H9 (cell line): ENCODE results near the gene UNC79. TPM values are rescaled to one million over a fixed set of nuclear protein-coding genes. Genes with fewer than 3 reads are reported as not detected.

ENCODE experiments used
- DNase-seq: peaks from one replicate; pipeline ENCODE4 v3.0.0-alpha.2; 2017
- H2AFZ ChIP-seq: one replicate; pipeline ENCODE4 v1.6.1; 2013; ENCODE audit warnings: mild to moderate bottlenecking, low read length, control low read depth, moderate library complexity
- H2AK5ac ChIP-seq: 2 replicates; pipeline ENCODE4 v1.6.1; 2013; ENCODE audit warnings: low read length, control low read depth, mixed read lengths; ENCODE audit not compliant: insufficient read length
- H2BK120ac ChIP-seq: one replicate; pipeline ENCODE4 v1.6.1; 2013; ENCODE audit warnings: low read depth, mild to moderate bottlenecking, low read length, control low read depth, inconsistent platforms; ENCODE audit not compliant: poor library complexity, severe bottlenecking
- H2BK12ac ChIP-seq: 2 replicates; pipeline ENCODE4 v1.6.1; 2013; ENCODE audit warnings: low read length, control low read depth, mixed read lengths, low read depth; ENCODE audit not compliant: insufficient read length
- H2BK15ac ChIP-seq: 2 replicates; pipeline ENCODE4 v1.6.1; 2013; ENCODE audit warnings: low read depth, low read length, control low read depth
- H2BK20ac ChIP-seq: one replicate; pipeline ENCODE4 v1.6.1; 2013; ENCODE audit warnings: low read depth, mild to moderate bottlenecking, low read length, control low read depth, inconsistent platforms; ENCODE audit not compliant: poor library complexity, severe bottlenecking
- H2BK5ac ChIP-seq: 2 replicates; pipeline ENCODE4 v1.6.1; 2013; ENCODE audit warnings: low read length, control low read depth, mixed read lengths; ENCODE audit not compliant: insufficient read length
- H3K14ac ChIP-seq: 2 replicates; pipeline ENCODE4 v1.6.1; 2013; ENCODE audit warnings: low read length, control low read depth; ENCODE audit not compliant: insufficient read depth
- H3K18ac ChIP-seq: 2 replicates; pipeline ENCODE4 v1.6.1; 2013; ENCODE audit warnings: low read depth, mild to moderate bottlenecking, mixed read lengths, low read length, control low read depth; ENCODE audit not compliant: insufficient read length
- H3K23ac ChIP-seq: 2 replicates; pipeline ENCODE4 v1.6.1; 2013; ENCODE audit warnings: low read length, control low read depth, mixed read lengths, low read depth; ENCODE audit not compliant: insufficient read length
- H3K23me2 ChIP-seq: 2 replicates; pipeline ENCODE4 v1.6.1; 2013; ENCODE audit warnings: low read depth, mild to moderate bottlenecking, mixed read lengths, low read length, control low read depth; ENCODE audit not compliant: insufficient read length, poor library complexity, severe bottlenecking
- H3K27ac ChIP-seq: 2 replicates; pipeline ENCODE4 v1.5.1; 2013; ENCODE audit warnings: low read length, control low read depth, mixed read lengths, low read depth; ENCODE audit not compliant: insufficient read length
- H3K27me3 ChIP-seq: 2 replicates; pipeline ENCODE4 v1.6.1; 2013; ENCODE audit warnings: low read length, control low read depth, inconsistent platforms; ENCODE audit not compliant: insufficient read depth
- H3K4ac ChIP-seq: 2 replicates; pipeline ENCODE4 v1.6.1; 2013; ENCODE audit warnings: low read depth, mild to moderate bottlenecking, control low read depth, inconsistent platforms, low read length, moderate library complexity
- H3K4me1 ChIP-seq: 2 replicates; pipeline ENCODE4 v1.6.1; 2013; ENCODE audit warnings: low read length, control low read depth, inconsistent platforms; ENCODE audit not compliant: insufficient read depth
- H3K4me2 ChIP-seq: 2 replicates; pipeline ENCODE4 v1.6.1; 2013; ENCODE audit warnings: low read length, control low read depth, mixed read lengths; ENCODE audit not compliant: insufficient read length, insufficient read depth
- H3K56ac ChIP-seq: 2 replicates; pipeline ENCODE4 v1.6.1; 2013; ENCODE audit warnings: low read depth, mild to moderate bottlenecking, mixed read lengths, low read length, control low read depth; ENCODE audit not compliant: insufficient read length
- H3K79me1 ChIP-seq: 2 replicates; pipeline ENCODE4 v1.6.1; 2013; ENCODE audit warnings: low read depth, mild to moderate bottlenecking, moderate library complexity, low read length, control low read depth, inconsistent platforms; ENCODE audit not compliant: insufficient read depth, poor library complexity, severe bottlenecking
- H3K79me2 ChIP-seq: 2 replicates; pipeline ENCODE4 v1.6.1; 2013; ENCODE audit warnings: low read length, control low read depth, inconsistent platforms; ENCODE audit not compliant: insufficient read depth
- H3K9ac ChIP-seq: 2 replicates; pipeline ENCODE4 v1.6.1; 2013; ENCODE audit warnings: low read length, control low read depth, mixed read lengths; ENCODE audit not compliant: insufficient read length; ENCODE audit errors: extremely low read depth
- H3K9me3 ChIP-seq: one replicate; pipeline ENCODE4 v1.6.1; 2013; ENCODE audit warnings: low read depth, low read length, inconsistent platforms; ENCODE audit not compliant: control insufficient read depth
- H3T11ph ChIP-seq: one replicate; pipeline ENCODE4 v1.6.1; 2013; ENCODE audit warnings: mild to moderate bottlenecking, low read length, control low read depth, inconsistent platforms
- H4K20me1 ChIP-seq: one replicate; pipeline ENCODE4 v1.6.1; 2013; ENCODE audit not compliant: control insufficient read depth, insufficient read length, insufficient read depth
- H4K5ac ChIP-seq: 2 replicates; pipeline ENCODE4 v1.6.1; 2013; ENCODE audit warnings: low read depth, mild to moderate bottlenecking, mixed read lengths, low read length, control low read depth; ENCODE audit not compliant: insufficient read length
- H4K8ac ChIP-seq: replicated peaks from 2 replicates; pipeline ENCODE4 v1.6.1; 2013; ENCODE audit warnings: low read length, control low read depth, mixed read lengths, low read depth; ENCODE audit not compliant: insufficient read length
- H4K91ac ChIP-seq: 2 replicates; pipeline ENCODE4 v1.6.1; 2013; ENCODE audit warnings: low read depth, mild to moderate bottlenecking, moderate library complexity, mixed read lengths, low read length, control low read depth; ENCODE audit not compliant: insufficient read length
- H3K27ac Mint-ChIP-seq, 3 experiments: 2 replicates in 2 of 3; 3 replicates in 1 of 3; pipeline ENCODE4 v1.8.0; 2020 to 2021; ENCODE audit warnings: mixed read lengths in 3 of 3, mild to moderate bottlenecking in 1 of 3, moderate library complexity in 1 of 3
- H3K27me3 Mint-ChIP-seq: 2 replicates; pipeline ENCODE4 v1.8.0; 2021; ENCODE audit warnings: low read depth, mild to moderate bottlenecking, moderate library complexity, mixed read lengths
- H3K36me3 Mint-ChIP-seq, 3 experiments: 2 replicates in 2 of 3; 3 replicates in 1 of 3; pipeline ENCODE4 v1.8.0; 2020 to 2021; ENCODE audit warnings: low read depth in 3 of 3, mixed read lengths in 3 of 3; ENCODE audit not compliant: insufficient read depth in 1 of 3
- H3K4me1 Mint-ChIP-seq, 2 experiments: 2 replicates each; pipeline ENCODE4 v1.8.0; 2020; ENCODE audit warnings: mixed read lengths in 2 of 2
- H3K4me3 Mint-ChIP-seq, 2 experiments: 2 replicates in 1 of 2; 3 replicates in 1 of 2; pipeline ENCODE4 v1.8.0; 2020 to 2021; ENCODE audit warnings: mild to moderate bottlenecking in 2 of 2, mixed read lengths in 2 of 2, moderate library complexity in 1 of 2
- H3K9me3 Mint-ChIP-seq, 2 experiments: 2 replicates in 1 of 2; 3 replicates in 1 of 2; pipeline ENCODE4 v1.8.0; 2020; ENCODE audit warnings: mild to moderate bottlenecking in 2 of 2, mixed read lengths in 2 of 2, moderate library complexity in 1 of 2
- total RNA-seq: library from RNA; stranded (reverse); gene quantifications from 2 replicates; pipeline ENCODE4 v1.2.1, GENCODE V29; 2021
- TF ChIP-seq, protein P1 (sequence below): fragments of 200-600 bp; sonication (generic); conservative IDR thresholded peaks from 3 replicates; pipeline ENCODE4 v1.8.0; 2021; ENCODE audit warnings: antibody characterized with exemption, mild to moderate bottlenecking

Gene UNC79
- total RNA-seq, 1 experiment from 2014 or later = 3.0 TPM

DNA sequence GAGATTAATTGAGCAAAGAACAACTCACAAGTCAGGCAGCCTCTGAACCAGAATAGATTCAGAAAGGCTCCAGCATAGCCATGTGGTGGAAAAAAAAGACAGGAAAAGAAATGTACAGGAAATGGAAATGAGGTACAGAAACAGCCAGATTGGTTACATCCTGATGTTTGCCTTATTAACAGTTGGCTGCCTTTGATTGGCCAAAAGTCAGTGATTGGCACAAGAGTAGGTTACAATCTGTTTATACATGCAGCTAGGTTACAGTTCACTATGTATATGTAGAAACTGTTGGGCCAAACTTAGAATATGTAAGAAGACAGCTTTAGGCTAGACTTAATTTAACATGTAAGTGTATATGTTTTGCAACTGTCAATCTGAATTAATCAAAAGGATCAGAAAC, 118.9 kb downstream of the UNC79 start:
- H4K91ac ChIP-seq = no peak overlapping the region
- no peak overlapping the region for H4K5ac ChIP-seq
- TF ChIP-seq, protein P1, sequence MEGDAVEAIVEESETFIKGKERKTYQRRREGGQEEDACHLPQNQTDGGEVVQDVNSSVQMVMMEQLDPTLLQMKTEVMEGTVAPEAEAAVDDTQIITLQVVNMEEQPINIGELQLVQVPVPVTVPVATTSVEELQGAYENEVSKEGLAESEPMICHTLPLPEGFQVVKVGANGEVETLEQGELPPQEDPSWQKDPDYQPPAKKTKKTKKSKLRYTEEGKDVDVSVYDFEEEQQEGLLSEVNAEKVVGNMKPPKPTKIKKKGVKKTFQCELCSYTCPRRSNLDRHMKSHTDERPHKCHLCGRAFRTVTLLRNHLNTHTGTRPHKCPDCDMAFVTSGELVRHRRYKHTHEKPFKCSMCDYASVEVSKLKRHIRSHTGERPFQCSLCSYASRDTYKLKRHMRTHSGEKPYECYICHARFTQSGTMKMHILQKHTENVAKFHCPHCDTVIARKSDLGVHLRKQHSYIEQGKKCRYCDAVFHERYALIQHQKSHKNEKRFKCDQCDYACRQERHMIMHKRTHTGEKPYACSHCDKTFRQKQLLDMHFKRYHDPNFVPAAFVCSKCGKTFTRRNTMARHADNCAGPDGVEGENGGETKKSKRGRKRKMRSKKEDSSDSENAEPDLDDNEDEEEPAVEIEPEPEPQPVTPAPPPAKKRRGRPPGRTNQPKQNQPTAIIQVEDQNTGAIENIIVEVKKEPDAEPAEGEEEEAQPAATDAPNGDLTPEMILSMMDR = no peak
- H2AFZ ChIP-seq = no peak overlapping the region
- Mint-ChIP-seq H3K27me3 (no peaks in the 10 kb centered on the region), H3K36me3 (peaks cover 0 to 2% (median 0%) of the 10 kb centered on the region in 3 experiments; a peak in 2 of 7 replicates), H3K4me1 (no peaks in the 10 kb centered on the region), H3K9me3 (no peaks in the 10 kb centered on the region), H3K4me3 (no peak overlapping the region), H3K27ac (no peak overlapping the region)
- no peak overlapping the region for H3K4ac ChIP-seq
- no peak overlapping the region for H3K14ac ChIP-seq
- H2AK5ac ChIP-seq = no peak overlapping the region
- no peak overlapping the region for H3K9ac ChIP-seq
- H2BK15ac ChIP-seq = no peak overlapping the region
- H3K4me2 ChIP-seq = no peak overlapping the region
- no peak overlapping the region for H3K23ac ChIP-seq
- H3K79me2 ChIP-seq = no peaks in the 10 kb centered on the region
- H3K9me3 ChIP-seq = no peaks in the 10 kb centered on the region
- no peak overlapping the region for H3K18ac ChIP-seq
- H2BK20ac ChIP-seq = no peak overlapping the region
- no peak overlapping the region for H2BK120ac ChIP-seq
- H3K79me1 ChIP-seq = no peaks in the 10 kb centered on the region
- no peaks in the 10 kb centered on the region for H3K23me2 ChIP-seq
- no peak overlapping the region for H3K56ac ChIP-seq
- H2BK5ac ChIP-seq = no peak overlapping the region
- no peaks in the 10 kb centered on the region for H3K27me3 ChIP-seq
- DNase-seq = no peak
- H3K27ac ChIP-seq = no peak overlapping the region
- no peaks in the 10 kb centered on the region for H3K4me1 ChIP-seq
- H3T11ph ChIP-seq = no peak overlapping the region
- no peaks in the 10 kb centered on the region for H4K20me1 ChIP-seq
- H2BK12ac ChIP-seq = no peak overlapping the region
- no peak overlapping the region for H4K8ac ChIP-seq
